OCI-LY3 (cell line): ENCODE data around the gene ABHD8.

Experiments
- CTCF ChIP-seq: fragments of 200-600, 300-600 bp; sonication (generic); IDR thresholded peaks from 2 replicates; pipeline ENCODE4 v1.5.1; 2014; ENCODE audit warnings: antibody characterized with exemption, low read length, low read depth
- EZH2phosphoT487 ChIP-seq: fragments of 200-600 bp; shearing (Covaris generic); IDR thresholded peaks from 2 replicates; pipeline ENCODE4 v1.6.1; 2018; ENCODE audit warnings: antibody characterized with exemption, mixed run types, low read depth

DNA sequence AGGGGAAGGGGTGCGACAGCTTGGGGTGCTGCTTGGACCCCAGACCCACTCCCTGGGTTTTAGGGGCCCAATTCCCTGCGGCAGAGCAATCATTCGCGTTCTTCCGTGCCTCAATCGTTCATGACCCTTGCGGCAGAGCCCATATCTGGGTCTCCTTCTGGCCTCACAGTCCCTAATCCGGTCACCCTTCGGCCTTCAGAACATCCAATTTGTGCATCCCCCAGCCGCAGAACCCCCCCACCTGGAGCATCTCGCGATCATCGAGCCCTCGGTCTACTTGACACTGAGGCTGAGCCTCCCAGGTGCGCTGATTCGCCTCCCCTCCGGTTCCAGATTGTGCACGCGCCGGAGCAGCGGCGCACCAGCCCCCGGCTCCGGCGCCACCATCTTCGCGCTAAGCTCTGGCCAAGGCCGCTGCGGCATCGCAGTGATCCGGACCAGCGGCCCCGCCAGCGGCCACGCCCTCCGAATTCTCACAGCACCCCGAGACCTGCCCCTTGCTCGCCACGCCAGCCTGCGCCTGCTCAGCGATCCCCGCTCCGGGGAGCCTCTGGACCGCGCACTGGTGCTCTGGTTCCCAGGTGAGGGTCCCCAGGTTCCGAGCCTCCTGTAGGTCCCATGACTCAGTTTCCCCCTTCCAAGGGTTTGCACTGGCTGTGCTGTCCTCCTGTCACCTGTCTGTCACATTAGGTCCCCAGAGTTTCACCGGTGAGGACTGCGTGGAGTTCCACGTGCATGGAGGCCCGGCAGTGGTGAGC, 34.6 kb upstream of the ABHD8 start:
- TF ChIP-seq CTCF (no peak), EZH2phosphoT487 (no peak)
